Colonic mucosa (tissue), 4 donors: ENCODE measurements around the gene PRM3. TPM values are rescaled to one million over a fixed set of nuclear protein-coding genes. Genes with fewer than 3 reads are reported as not detected.

ENCODE experiments used
- DNase-seq: peaks from one replicate; pipeline ENCODE4 v3.0.0-alpha.2; 2020
- H3K27ac ChIP-seq: fragments of 200-600 bp; one replicate; pipeline ENCODE4 v1.8.0; 2021
- H3K27me3 ChIP-seq: fragments of 200-600 bp; one replicate; pipeline ENCODE4 v1.8.0; 2021
- H3K36me3 ChIP-seq: fragments of 200-600 bp; one replicate; pipeline ENCODE4 v1.8.0; 2021
- H3K4me1 ChIP-seq: fragments of 200-600 bp; one replicate; pipeline ENCODE4 v1.8.0; 2021; ENCODE audit warnings: mild to moderate bottlenecking
- H3K4me3 ChIP-seq: fragments of 200-600 bp; one replicate; pipeline ENCODE4 v1.8.0; 2021
- H3K9ac ChIP-seq, 2 donors: one replicate each; pipeline ENCODE4 v1.7.0; 2013; ENCODE audit warnings: control low read depth in 2 of 2, low read depth in 2 of 2, low read length in 2 of 2
- H3K9me3 ChIP-seq: fragments of 200-600 bp; one replicate; pipeline ENCODE4 v1.8.0; 2021
- intact Hi-C: fragments of 100-400 bp; cut with DNase I; formaldehyde crosslinking; loops from one replicate; pipeline ENCODE4 v1.14.1; 2022
- total RNA-seq, 2 donors: library from RNA; stranded (reverse); fragmentation: NEBNext Ultra II Directional in 1 of 2; extraction: Animal tissue kit (Norgen Biotek cat#: 25700) in 1 of 2; gene quantifications; one replicate each; pipeline ENCODE4 v1.2.1, GENCODE V29; 2021
- TF ChIP-seq, protein P1 (sequence below): fragments of 200-600 bp; IDR thresholded peaks from one replicate; pipeline ENCODE4 v1.8.0; 2022; ENCODE audit warnings: antibody characterized with exemption, mild to moderate bottlenecking
- donor health status: healthy.
- donor health status: DM: no; HTN: no; CAD: no.
- donor health status: DM: no; HTN: no; CAD: no.

Gene PRM3
- total RNA-seq, 2 donors from 2014 or later = not detected

- no peak overlapping the region for H3K27ac ChIP-seq
- intact Hi-C loops = no loop called here
- H3K9ac ChIP-seq = no peak overlapping the region
These were observed 34.9 kb downstream of the PRM3 start for GRCh38 chr16:11238272-11239202.

GRCh38 chr16:11236461-11237254, 36.8 kb downstream of the PRM3 start:
- H3K4me1 ChIP-seq = peaks cover 5% of the 10 kb centered on the region
- TF ChIP-seq, protein P1, sequence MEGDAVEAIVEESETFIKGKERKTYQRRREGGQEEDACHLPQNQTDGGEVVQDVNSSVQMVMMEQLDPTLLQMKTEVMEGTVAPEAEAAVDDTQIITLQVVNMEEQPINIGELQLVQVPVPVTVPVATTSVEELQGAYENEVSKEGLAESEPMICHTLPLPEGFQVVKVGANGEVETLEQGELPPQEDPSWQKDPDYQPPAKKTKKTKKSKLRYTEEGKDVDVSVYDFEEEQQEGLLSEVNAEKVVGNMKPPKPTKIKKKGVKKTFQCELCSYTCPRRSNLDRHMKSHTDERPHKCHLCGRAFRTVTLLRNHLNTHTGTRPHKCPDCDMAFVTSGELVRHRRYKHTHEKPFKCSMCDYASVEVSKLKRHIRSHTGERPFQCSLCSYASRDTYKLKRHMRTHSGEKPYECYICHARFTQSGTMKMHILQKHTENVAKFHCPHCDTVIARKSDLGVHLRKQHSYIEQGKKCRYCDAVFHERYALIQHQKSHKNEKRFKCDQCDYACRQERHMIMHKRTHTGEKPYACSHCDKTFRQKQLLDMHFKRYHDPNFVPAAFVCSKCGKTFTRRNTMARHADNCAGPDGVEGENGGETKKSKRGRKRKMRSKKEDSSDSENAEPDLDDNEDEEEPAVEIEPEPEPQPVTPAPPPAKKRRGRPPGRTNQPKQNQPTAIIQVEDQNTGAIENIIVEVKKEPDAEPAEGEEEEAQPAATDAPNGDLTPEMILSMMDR = no peak
- H3K9me3 ChIP-seq = no peaks in the 10 kb centered on the region
- no peak overlapping the region for H3K4me3 ChIP-seq
- no peak overlapping the region for H3K9ac ChIP-seq
- DNase-seq = no peak
- no peak overlapping the region for H3K27ac ChIP-seq
- no peaks in the 10 kb centered on the region for H3K27me3 ChIP-seq
- no peaks in the 10 kb centered on the region for H3K36me3 ChIP-seq
- intact Hi-C loops = no loop called here

More at GRCh38 chr16:11238272-11239202, 34.9 kb downstream of the PRM3 start:
- Histone ChIP-seq H3K9me3 (no peaks in the 10 kb centered on the region), H3K27me3 (no peaks in the 10 kb centered on the region), H3K36me3 (no peaks in the 10 kb centered on the region), H3K4me1 (peaks cover 5% of the 10 kb centered on the region), H3K4me3 (no peak overlapping the region)
- TF ChIP-seq, protein P1 = no peak
- DNase-seq = no peak

DNA sequence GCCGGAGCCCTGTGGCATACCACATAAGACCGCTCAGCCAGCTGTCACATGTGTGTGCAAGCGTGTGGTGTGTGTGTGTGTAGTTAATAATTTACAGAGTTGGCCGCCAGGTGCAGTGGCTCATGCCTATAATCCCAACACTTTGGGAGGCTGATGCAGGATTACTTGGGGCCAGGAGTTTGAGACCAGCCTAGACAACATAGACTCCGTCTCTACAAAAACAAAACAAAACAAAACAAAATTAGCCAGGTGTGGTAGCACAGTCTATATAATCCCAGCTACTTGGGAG, 37.8 kb downstream of the PRM3 start:
- Histone ChIP-seq H3K36me3 (no peaks in the 10 kb centered on the region), H3K9me3 (no peaks in the 10 kb centered on the region), H3K4me1 (peaks cover 5% of the 10 kb centered on the region), H3K4me3 (no peak overlapping the region), H3K27ac (no peak overlapping the region), H3K27me3 (no peaks in the 10 kb centered on the region), H3K9ac (no peak overlapping the region)
- peak; percentile 54 for DNase-seq
- intact Hi-C loops = no loop called here
- TF ChIP-seq, protein P1 = no peak

DNA sequence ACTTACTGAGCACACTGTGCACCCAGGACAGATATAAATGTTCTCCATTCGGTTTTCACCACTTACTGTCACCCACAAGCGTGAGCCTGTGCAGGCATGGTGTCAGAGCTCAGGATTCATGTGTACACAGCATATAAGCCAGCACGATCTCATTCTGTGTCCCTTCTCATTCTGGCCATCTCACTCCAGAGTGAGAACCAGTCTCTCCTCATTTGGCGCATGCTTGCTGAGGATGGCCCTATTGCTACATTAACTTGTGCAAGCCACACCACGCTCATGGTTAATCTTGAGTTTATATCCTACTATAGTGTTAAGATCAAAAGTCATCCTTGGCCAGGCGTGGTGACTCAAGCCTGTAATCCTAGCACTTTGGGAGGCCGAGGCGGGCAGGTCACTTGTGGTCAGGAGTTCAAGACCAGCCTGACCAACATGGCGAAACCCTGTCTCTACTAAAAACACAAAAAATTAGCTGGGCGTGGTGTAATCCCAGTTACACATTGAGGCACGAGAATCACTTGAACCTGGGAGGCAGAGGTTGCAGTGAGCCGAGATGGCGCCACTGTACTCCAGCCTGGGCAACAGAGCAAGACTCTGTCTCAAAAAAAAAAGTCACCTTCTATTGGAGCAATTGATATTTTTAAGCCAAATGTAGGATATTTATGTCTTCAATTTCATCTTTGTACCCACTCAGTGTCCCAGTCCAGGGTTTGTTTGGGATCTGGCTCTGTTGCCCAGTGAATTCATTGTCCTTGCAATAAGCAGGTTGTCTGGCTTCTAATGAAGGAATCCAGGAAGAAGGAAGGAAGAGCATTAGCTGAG, 38.3 kb downstream of the PRM3 start:
- intact Hi-C loops = no loop called here
- TF ChIP-seq, protein P1 = no peak
- peaks cover 5% of the 10 kb centered on the region for H3K4me1 ChIP-seq

More for the DNA sequence above, 38.3 kb downstream of the PRM3 start:
- Histone ChIP-seq H3K4me3 (no peak overlapping the region), H3K27me3 (no peaks in the 10 kb centered on the region), H3K27ac (no peak overlapping the region), H3K36me3 (no peaks in the 10 kb centered on the region), H3K9me3 (no peaks in the 10 kb centered on the region), H3K9ac (no peak overlapping the region)
- DNase-seq = no peak
